Fibroblast of lung (primary cell): ENCODE data around the gene SERHL2.

Source experiments
- EZH2 ChIP-seq: IDR thresholded peaks from 2 replicates; pipeline ENCODE4 v1.5.1; 2012; ENCODE audit warnings: low read length, control low read depth, mild to moderate bottlenecking; ENCODE audit errors: missing control alignments
- TF ChIP-seq, protein P1 (sequence below), 2 donors: IDR thresholded peaks in 1 of 2; conservative IDR thresholded peaks in 1 of 2; 1 replicate in 1 of 2; 2 replicates in 1 of 2; pipeline ENCODE4 v1.5.1; 2011 to 2012; ENCODE audit warnings: low read length in 2 of 2, control low read depth in 1 of 2, inconsistent platforms in 1 of 2, low read depth in 1 of 2, mild to moderate bottlenecking in 1 of 2

DNA sequence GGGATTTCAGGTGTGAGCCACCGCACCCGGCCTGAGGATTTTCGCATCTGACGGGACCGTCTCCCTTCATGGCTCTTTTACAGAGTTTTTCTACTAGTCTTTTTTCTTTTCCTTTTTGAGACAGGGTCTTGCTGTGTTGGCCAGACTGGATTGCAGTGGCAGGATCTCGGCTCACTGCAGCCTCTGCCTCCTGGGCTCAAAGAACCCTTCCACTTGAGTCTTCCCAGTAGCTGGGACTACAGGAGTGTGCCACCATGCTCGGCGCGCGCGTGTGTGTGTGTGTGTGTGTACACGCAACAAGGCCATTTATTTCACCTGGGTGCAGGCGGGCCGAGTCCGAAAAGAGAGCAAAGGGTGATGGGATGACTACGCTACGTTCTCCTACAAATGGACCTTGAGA lies 10.9 kb downstream of the SERHL2 start:
- TF ChIP-seq, protein P1, sequence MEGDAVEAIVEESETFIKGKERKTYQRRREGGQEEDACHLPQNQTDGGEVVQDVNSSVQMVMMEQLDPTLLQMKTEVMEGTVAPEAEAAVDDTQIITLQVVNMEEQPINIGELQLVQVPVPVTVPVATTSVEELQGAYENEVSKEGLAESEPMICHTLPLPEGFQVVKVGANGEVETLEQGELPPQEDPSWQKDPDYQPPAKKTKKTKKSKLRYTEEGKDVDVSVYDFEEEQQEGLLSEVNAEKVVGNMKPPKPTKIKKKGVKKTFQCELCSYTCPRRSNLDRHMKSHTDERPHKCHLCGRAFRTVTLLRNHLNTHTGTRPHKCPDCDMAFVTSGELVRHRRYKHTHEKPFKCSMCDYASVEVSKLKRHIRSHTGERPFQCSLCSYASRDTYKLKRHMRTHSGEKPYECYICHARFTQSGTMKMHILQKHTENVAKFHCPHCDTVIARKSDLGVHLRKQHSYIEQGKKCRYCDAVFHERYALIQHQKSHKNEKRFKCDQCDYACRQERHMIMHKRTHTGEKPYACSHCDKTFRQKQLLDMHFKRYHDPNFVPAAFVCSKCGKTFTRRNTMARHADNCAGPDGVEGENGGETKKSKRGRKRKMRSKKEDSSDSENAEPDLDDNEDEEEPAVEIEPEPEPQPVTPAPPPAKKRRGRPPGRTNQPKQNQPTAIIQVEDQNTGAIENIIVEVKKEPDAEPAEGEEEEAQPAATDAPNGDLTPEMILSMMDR (conservative IDR thresholded peaks at IDR 0.05 in 1 of 2, IDR thresholded peaks at IDR 0.05 in 1 of 2; ENCODE audit: low read depth in 1 of 2, low read length in 2 of 2), result no peak
- TF ChIP-seq EZH2, result no peak
